Ovary (tissue), 3 donors: Measurements from ENCODE around the gene AUTS2.

Source experiments
- EP300 ChIP-seq: sonication (generic); formaldehyde crosslinking; IDR thresholded peaks from one replicate; pipeline ENCODE4 v1.6.1; 2017; ENCODE audit warnings: antibody characterized with exemption
- POLR2A ChIP-seq: fragments of 450-650 bp; IDR thresholded peaks from one replicate; pipeline ENCODE4 v1.6.1; 2017; ENCODE audit warnings: antibody characterized with exemption, mild to moderate bottlenecking, moderate library complexity
- TF ChIP-seq, protein P1 (sequence below), 3 donors: fragments of 450-650 bp in 2 of 3; fragments of 200-600 bp in 1 of 3; IDR thresholded peaks; one replicate each; pipeline versions ENCODE4 v1.5.1 to v1.8.0; 2016 to 2022; ENCODE audit warnings: antibody characterized with exemption in 3 of 3, mild to moderate bottlenecking in 1 of 3
- donor health status: DM: no; HTN: no; CAD: no.

DNA sequence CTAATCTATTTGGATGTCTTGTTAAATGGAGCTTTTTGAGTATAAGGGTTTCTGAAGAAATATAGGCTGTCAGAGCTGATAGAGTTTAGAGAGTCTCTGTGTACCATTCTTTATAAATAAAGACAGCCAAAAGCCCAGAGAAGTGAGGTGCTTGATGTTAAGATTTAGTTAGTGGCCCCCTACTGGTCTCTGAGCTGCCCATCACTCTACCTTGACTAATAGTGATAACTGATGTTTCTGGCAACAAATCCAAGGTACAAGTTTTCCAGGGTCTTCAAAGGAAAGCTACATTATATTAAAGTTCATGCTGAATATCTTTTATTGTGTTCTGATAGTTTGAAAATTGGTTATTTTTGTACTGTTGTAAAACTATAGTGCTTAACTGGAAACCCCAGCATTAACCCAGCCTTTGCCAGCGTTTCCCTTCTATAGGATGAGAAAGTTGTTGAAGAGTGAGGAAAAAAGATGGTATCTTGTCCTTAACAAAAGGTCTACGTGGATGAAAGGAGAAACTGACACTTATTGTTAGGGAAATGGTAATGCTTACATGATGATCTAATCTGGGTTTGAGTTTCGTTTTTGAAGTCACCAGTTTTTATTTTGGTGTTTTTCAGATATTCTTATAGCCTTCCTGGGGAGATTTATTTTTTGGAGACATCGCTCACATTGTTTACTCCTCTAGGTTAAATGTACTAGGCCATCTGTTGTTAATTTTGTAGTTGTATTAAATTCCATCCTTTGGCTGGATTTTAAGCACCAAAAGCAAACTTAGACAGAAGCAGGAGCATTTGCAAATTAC, 79.0 kb downstream of the AUTS2 start:
- TF ChIP-seq, protein P1, sequence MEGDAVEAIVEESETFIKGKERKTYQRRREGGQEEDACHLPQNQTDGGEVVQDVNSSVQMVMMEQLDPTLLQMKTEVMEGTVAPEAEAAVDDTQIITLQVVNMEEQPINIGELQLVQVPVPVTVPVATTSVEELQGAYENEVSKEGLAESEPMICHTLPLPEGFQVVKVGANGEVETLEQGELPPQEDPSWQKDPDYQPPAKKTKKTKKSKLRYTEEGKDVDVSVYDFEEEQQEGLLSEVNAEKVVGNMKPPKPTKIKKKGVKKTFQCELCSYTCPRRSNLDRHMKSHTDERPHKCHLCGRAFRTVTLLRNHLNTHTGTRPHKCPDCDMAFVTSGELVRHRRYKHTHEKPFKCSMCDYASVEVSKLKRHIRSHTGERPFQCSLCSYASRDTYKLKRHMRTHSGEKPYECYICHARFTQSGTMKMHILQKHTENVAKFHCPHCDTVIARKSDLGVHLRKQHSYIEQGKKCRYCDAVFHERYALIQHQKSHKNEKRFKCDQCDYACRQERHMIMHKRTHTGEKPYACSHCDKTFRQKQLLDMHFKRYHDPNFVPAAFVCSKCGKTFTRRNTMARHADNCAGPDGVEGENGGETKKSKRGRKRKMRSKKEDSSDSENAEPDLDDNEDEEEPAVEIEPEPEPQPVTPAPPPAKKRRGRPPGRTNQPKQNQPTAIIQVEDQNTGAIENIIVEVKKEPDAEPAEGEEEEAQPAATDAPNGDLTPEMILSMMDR (IDR thresholded peaks at IDR 0.05), result no peak
- no peak for TF ChIP-seq POLR2A
- TF ChIP-seq EP300, result no peak
